NOMO-1 (cell line): ENCODE results near the gene FNDC8.
"Not testable (repeated sequence)": the region's sequence is repeated elsewhere in the genome, so short reads cannot be mapped to it uniquely, and the experiment has no call there.

Experiments used
- DNase-seq, 2 experiments: peaks; one replicate each; lab custom pipeline; 2025; ENCODE audit not compliant: unreplicated experiment in 2 of 2; lab: John Stamatoyannopoulos, UW

The FNDC8 gene

GRCh38 chr17:35167046-35167445 lies 45.6 kb downstream of the FNDC8 start:
- no peak for DNase-seq

- no peak for DNase-seq
These were observed 46.3 kb downstream of the FNDC8 start for GRCh38 chr17:35167666-35168065.

DNA sequence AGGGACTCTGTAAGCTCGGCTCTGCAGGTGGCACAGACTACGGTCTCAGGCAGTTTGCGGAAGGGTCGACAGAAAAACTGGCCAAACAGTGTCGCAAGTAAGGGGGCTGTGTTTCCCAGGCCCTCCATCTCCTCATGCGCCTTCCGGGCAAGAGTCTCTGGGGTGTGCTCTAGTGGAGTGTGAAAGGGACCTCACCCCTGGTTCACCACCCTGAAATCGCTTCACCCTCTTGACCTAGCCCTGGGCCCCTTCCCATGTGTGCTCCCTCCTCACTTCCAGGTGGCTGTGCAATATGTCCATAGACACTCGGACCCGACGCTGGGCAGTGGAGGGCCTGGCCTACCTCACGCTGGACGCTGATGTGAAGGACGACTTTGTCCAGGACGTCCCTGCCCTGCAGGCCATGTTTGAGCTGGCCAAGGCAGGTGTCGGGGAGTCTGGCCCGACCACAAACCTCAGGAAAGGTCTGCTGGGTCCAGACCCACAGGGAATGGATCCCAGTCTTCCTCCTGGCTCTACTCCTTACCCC lies 48.5 kb downstream of the FNDC8 start:
- no peak for DNase-seq

- DNase-seq: peak in 1 of 2 experiments; percentile 45
These were observed 49.8 kb downstream of the FNDC8 start for GRCh38 chr17:35170968-35171771.

DNA sequence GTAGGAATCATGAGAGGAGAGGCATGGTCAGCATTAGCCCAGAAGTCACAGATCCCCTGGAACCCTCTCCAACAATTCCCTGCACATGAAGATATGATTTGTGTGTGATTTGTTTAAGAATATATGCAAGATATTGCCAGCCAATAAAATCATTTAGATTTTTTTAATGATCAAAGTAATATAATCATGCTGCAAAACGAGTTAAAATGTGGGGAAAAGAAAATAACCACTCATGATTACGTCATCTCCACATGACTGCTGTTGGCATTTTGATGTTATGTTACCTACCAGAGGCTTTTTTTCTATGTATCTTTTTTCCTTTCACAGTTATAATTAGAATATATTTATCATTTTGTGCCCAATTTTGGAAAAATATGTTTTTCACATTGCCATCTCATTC lies 50.4 kb downstream of the FNDC8 start:
- no peak for DNase-seq

DNA sequence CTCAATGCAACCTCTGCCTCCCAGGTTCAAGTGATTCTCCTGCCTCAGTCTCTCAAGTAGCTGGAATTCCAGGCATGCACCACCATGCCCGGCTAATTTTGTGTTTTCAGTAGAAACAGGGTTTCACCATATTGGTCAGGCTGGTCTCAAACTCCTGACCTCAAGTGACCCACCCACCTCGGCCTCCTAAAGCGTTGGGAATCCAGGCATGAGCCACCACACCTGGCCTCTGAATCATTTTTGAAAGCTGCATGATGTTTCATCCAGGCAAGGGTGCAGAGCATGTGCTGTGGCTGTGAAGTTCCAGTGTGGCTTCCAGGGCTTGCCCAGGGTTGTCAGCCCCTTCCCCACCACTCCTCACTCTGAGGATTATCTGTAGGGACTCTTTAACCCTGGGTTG lies 50.9 kb downstream of the FNDC8 start:
- not testable (repeated sequence) for DNase-seq

DNA sequence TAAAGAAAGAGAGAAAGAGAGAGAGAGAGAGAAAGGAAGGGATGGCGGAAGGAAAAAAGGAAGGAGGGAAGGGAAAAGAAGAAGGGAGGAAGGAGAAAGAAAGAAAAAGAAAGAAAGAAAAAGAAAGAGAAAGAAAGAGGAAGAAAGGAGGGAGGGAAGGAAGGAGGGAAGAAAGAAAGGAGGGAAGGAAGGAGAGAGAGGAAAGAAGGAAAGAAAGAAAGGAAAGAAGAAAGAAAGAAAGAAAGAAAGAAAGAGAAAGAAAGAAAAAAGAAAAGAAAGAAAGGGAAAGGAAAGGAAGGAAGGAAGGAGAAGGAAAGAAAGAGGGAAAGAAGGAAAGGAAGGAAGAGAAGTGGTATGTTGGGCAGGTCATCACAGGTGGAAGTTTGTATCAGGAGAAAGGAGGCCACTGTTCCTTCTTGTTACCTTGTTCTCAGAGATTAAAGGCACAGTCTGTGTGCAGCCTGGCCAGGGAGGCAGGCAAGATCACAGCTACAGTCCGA lies 53.5 kb downstream of the FNDC8 start:
- DNase-seq: no peak

DNA sequence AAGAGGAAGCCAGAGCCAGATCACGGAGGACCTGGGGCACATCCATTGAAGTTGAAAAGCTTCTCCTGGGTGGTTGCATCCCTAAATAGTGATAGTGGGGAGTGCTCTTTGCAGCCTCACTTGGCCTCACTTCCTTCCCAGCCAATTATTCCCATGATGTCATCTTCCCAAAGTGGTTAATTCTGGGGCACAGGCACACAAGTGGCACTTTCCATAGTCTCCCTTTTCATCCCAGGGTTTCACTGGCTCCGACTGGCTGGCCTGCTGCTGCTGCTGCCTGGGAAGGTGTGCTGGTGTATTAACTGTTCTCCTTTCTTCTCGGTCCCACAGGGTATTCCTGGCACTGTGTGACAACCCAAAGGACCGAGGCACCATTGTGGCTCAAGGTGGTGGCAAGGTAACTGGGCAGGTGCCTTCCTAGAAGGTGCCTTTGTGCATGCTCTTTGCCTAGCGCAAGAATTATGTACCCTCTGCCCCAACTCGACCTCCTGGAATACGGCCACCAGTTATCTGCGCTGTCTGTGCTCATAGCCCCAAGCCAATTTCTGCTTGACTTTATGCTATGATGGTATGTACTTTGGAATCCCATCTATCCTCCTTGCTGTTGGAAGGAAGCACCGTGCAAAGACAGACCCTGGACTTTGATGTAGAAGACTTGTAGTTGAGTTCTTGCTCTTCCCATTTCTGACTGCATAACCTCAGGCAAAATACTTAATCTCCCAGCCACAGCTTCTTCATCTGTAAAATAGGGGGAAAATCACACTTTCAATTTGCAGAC lies 54.4 kb downstream of the FNDC8 start:
- no peak for DNase-seq

- no peak for DNase-seq
These were observed 55.5 kb downstream of the FNDC8 start for GRCh38 chr17:35176897-35177296.

GRCh38 chr17:35179379-35179778 lies 58.0 kb downstream of the FNDC8 start:
- DNase-seq: not testable (repeated sequence)
